ENCODE measurements around the gene TOR4A.

DNA sequence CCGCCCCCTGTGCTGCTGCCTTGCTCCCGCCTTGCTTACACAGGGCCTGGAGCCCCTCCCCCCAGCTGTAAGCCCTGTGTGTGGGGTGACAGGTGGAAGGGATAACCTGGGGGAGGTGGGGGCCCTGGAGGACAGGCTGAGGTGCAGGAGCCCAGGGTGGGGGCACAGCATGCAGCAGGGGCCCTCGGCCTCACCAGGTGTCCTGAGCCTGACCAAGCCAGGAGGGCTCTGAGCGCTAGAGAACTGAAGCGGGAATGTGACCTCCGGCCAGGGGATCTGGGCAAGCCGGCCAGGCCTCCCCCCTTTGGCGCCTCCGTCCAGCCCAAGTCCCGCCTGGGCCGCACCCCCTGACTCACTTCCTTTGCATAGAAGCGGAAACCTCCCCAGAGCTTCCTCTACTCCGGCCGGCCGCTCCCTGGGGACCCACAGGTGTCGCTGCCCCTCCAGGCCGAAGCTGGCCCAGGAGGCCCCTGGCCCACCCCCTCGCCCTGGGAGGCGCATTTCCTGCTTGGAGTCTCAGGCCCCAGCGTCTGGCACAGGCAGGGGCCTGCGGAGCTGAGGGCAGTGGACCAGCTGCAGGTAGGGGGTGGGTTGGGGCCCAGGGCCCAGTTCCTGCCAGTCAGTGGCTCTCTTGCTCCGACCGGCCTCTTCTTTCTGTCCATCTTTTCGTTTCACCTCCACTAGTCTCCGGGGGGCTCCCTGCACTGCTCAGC lies at the start of gene TOR4A:
- no peak for TF ChIP-seq CTCF (IDR thresholded peaks at IDR 0.05)
- TF ChIP-seq EZH2 (IDR thresholded peaks at IDR 0.05; ENCODE audit: borderline replicate concordance, insufficient read depth, low read depth, low read length, poor library complexity, severe bottlenecking): no peak

Data from B cell (primary cell).